Measurements from ENCODE around the gene INTS6. TPM values are rescaled to one million over a fixed set of nuclear protein-coding genes. Genes with fewer than 3 reads are reported as not detected.

Gene INTS6
- total RNA-seq, 4 donors from 2014 or later, result 25.1 to 42.2 (median 31.8) TPM

DNA sequence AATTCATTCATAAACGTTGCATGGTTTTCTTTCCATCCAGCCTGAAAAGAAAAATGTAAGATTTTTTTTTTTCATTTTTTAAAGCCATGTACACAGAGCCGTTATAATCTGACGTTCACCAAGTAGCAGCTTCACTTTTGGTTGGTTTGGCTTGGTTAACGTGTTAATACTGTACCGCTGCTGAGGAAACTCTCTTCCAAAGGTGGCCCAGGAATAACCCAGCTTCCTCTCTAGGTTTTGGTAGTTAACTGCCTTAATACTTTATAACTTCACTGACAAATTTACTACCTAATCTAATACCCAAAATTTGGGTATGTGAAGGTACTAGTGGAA is 1.7 kb downstream of the INTS6 start:
- H3K36me3 ChIP-seq, result peaks cover 5 to 38% (median 6%) of the 10 kb centered on the region in 3 donors
- intact Hi-C loops (cut with DNase I), result loop anchor here (10.0 kb wide), 1 partner anchor 334 kb away; no protein-coding TSS in a partner anchor

DNA sequence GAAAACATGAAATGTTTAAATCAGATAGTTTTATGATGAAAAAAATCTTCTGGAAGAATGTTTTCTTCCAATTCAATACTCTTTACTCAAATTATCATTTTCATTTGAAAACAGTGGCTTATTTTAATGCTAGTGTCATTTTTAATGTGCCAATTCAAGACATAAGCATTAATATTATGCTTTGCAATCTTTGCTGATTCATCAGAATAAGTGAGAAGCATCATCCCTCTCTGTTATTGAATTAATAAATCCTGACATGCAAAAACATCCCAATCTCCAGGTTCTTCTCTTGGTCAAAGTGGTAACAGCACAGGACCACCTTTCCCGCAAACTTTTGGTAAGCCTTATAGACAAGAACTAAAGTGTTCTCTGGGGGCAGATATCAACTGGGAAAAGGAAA is 3.8 kb downstream of the INTS6 start:
- DNase-seq, result no peak
- Histone ChIP-seq H3K27ac (no peak overlapping the region), H3K27me3 (no peaks in the 10 kb centered on the region), H3K9me3 (no peaks in the 10 kb centered on the region), H3K4me3 (no peak overlapping the region), H3K36me3 (peaks cover 0 to 25% (median 0%) of the 10 kb centered on the region in 3 donors), H3K4me1 (peaks cover 7 to 27% (median 10%) of the 10 kb centered on the region in 3 donors)
- intact Hi-C loops (cut with DNase I), result no loop called here
- WGBS, 2 donors, result 100% methylated on average over 1 of the region's 1 CpG
- no peak for TF ChIP-seq POLR2A (IDR thresholded peaks at IDR 0.05)
- TF ChIP-seq, protein P1, sequence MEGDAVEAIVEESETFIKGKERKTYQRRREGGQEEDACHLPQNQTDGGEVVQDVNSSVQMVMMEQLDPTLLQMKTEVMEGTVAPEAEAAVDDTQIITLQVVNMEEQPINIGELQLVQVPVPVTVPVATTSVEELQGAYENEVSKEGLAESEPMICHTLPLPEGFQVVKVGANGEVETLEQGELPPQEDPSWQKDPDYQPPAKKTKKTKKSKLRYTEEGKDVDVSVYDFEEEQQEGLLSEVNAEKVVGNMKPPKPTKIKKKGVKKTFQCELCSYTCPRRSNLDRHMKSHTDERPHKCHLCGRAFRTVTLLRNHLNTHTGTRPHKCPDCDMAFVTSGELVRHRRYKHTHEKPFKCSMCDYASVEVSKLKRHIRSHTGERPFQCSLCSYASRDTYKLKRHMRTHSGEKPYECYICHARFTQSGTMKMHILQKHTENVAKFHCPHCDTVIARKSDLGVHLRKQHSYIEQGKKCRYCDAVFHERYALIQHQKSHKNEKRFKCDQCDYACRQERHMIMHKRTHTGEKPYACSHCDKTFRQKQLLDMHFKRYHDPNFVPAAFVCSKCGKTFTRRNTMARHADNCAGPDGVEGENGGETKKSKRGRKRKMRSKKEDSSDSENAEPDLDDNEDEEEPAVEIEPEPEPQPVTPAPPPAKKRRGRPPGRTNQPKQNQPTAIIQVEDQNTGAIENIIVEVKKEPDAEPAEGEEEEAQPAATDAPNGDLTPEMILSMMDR (IDR thresholded peaks at IDR 0.05), result no peak

More for the DNA sequence above, 1.7 kb downstream of the INTS6 start:
- no peaks in the 10 kb centered on the region for H3K27me3 ChIP-seq
- WGBS, 2 donors, result 1 to 2% methylated on average over 5 of the region's 5 CpGs
- H3K27ac ChIP-seq, result peak overlapping the region; percentile 98 to 100 (median 98)
- no peak for DNase-seq
- TF ChIP-seq, protein P1 (IDR thresholded peaks at IDR 0.05), result no peak
- no peak for TF ChIP-seq POLR2A (IDR thresholded peaks at IDR 0.05)
- H3K4me3 ChIP-seq, result peak overlapping the region; percentile 83 to 99 (median 90)
- H3K4me1 ChIP-seq, result peaks cover 7 to 45% (median 16%) of the 10 kb centered on the region in 3 donors
- H3K9me3 ChIP-seq, result no peaks in the 10 kb centered on the region

DNA sequence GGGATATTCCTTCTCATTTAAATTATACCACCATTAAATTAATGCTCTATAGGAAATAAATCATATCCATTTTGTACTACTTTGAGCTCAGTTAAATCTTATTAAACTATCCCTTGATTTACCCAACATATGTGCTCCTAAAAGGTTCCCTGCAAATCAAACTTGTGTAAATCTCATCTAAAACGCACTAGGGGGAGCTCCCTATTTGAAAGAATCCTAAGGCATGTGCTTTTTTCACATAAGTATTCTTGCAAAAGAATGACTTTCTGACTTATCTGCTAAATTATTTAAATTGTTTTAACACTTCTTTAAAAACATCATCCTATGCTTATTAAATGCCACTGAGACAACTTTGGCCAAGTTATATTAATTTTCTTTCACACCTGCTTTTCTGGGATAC is 7.9 kb downstream of the INTS6 start:
- peaks cover 0 to 16% (median 0%) of the 10 kb centered on the region in 3 donors for H3K36me3 ChIP-seq
- no peak for TF ChIP-seq POLR2A (IDR thresholded peaks at IDR 0.05)
- TF ChIP-seq, protein P1 (IDR thresholded peaks at IDR 0.05), result peak in 1 of 6 experiments; percentile 11
- peaks cover 0 to 16% (median 0%) of the 10 kb centered on the region in 3 donors for H3K4me1 ChIP-seq
- WGBS, 2 donors, result 38 to 61% methylated on average over 1 of the region's 1 CpG
- H3K27me3 ChIP-seq, result no peaks in the 10 kb centered on the region
- intact Hi-C loops (cut with DNase I), result no loop called here
- no peak overlapping the region for H3K4me3 ChIP-seq
- no peaks in the 10 kb centered on the region for H3K9me3 ChIP-seq
- no peak overlapping the region for H3K27ac ChIP-seq
- no peak for DNase-seq

DNA sequence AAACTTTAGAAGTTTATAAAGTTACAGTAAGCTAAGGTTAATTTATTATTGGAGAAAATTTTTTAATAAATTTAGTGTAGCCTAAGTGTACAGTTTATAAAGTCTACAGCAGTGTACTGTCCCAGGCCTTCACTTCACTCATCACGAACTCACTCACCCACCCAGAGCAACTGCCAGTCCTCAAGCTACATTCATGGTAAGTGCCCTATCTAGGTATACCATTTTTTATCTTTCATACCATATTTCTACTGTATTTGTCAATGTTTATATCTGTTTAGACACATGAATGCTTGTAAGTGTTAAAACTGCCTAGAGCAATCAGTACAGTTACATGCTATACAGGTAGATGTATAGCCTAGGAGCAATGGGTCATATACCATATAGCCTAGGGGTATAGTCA is 12.5 kb downstream of the INTS6 start:
- DNase-seq, result no peak
- Histone ChIP-seq H3K27ac (no peak overlapping the region), H3K4me3 (no peak overlapping the region), H3K9me3 (no peaks in the 10 kb centered on the region), H3K36me3 (no peaks in the 10 kb centered on the region), H3K27me3 (no peaks in the 10 kb centered on the region), H3K4me1 (peaks cover 0 to 7% (median 0%) of the 10 kb centered on the region in 3 donors)
- WGBS, 2 donors, result 88 to 95% methylated on average over 1 of the region's 1 CpG
- no peak for TF ChIP-seq POLR2A (IDR thresholded peaks at IDR 0.05)
- intact Hi-C loops (cut with DNase I), result no loop called here

DNA sequence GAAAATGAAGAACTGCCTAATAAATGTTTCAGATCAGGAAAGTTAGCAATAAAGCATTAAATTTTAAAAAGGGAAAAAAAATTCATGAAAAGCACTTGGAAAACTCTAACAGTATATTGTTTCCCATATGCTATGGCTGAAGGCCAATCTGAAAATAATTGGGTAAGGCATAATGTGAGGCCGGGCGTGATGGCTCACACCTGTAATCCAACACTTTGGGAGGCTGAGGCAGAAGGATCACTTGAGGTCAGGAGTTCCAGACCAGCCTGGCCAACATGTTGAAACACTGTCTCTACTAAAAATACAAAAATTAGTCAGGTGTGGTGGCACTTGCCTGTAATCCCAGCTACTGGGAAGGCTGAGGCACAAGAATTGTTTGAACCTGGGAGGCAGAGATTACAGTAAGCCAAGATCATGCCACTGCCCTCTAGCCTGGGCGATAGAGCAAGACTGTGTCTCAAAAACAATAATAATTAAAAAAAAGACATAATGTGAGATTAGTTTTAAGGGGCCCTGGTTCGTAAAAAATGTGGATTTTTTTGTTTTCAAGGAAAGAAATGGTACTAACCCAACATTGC is 15.2 kb downstream of the INTS6 start:
- TF ChIP-seq, protein P1 (IDR thresholded peaks at IDR 0.05), result no peak
- TF ChIP-seq POLR2A (IDR thresholded peaks at IDR 0.05), result no peak
- intact Hi-C loops (cut with DNase I), result no loop called here
- DNase-seq, result no peak
- Histone ChIP-seq H3K9me3 (no peaks in the 10 kb centered on the region), H3K27me3 (no peaks in the 10 kb centered on the region), H3K4me1 (peaks cover 0 to 8% (median 0%) of the 10 kb centered on the region in 3 donors), H3K36me3 (peaks cover 0 to 4% (median 0%) of the 10 kb centered on the region in 3 donors), H3K27ac (no peak overlapping the region), H3K4me3 (no peak overlapping the region)
- 70 to 79% methylated on average over 4 of the region's 4 CpGs for WGBS, 2 donors
